Head of caudate nucleus (tissue), 42 donors: Measurements from ENCODE around the gene CTDP1.

Experiments used
- DNase-seq, 42 donors: peaks; one replicate each; pipeline versions ENCODE4 v3.0.0 to v3.0.0-alpha.2; 2020 to 2021; ENCODE audit warnings: mixed read lengths in 7 of 42
- intact Hi-C: fragments of 100-400 bp; cut with DNase I; formaldehyde crosslinking; loops from one replicate; pipeline ENCODE4 v1.15.0; 2022

The CTDP1 gene

DNA sequence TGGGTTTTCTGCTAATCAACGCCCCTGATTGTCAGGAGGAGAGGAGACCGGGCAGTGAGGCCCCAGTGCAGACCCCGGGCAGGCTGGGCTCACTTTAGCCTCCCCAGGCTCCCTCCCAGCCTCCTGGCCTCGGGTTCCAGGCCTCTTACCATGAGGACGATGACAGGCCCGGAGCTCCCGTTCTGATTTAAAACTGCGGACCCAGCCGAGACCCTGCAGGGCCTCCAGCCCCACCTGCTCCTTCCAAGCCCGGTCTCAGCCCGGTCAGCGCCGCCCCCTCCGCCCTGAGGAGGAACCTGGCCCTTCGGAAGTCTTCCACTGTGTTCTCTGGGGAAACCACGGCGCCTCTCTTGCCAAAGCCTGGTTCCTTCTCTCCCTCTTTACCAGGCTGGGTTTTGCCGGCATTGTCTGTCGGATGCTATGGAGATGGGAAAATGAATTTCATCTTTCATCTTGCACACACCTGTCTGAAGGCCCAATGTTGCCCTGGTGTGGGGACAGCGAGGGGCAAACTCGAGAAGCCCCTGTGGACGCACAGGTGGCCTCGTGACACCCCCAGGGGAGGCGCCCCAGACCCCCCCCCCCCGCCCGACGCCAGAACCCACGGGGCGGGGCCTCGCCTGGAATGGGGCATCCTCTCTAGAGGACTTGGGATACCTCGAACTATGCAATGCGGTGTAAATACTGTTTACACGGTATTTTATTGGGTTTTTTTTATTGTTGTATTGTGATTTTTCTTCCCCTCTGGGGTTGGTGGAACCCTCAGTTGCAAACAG lies 37.7 kb upstream of the CTDP1 start:
- DNase-seq, result peak in 1 of 42 donors; percentile 16
- intact Hi-C loops, result no loop called here

DNA sequence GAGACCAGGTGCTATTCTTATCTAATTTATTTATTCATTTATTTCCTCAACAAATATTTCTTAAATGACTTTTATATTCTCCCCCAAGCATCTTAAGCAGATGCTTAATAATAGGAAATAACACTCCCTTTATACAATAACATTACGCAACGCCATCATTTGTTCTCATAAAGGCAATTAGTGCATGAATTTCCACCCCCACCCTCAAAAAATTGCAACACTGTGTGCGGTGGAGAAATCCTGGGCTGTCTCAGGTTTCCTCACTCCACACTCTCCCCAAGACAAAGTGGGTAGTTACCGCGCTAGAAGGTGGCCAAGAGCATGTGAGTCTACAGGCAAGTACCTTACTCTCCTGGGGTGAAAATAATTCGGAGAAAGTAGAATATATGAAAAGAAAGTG lies 37.0 kb upstream of the CTDP1 start:
- intact Hi-C loops, result no loop called here
- DNase-seq, result peak in 1 of 42 donors; percentile 31

DNA sequence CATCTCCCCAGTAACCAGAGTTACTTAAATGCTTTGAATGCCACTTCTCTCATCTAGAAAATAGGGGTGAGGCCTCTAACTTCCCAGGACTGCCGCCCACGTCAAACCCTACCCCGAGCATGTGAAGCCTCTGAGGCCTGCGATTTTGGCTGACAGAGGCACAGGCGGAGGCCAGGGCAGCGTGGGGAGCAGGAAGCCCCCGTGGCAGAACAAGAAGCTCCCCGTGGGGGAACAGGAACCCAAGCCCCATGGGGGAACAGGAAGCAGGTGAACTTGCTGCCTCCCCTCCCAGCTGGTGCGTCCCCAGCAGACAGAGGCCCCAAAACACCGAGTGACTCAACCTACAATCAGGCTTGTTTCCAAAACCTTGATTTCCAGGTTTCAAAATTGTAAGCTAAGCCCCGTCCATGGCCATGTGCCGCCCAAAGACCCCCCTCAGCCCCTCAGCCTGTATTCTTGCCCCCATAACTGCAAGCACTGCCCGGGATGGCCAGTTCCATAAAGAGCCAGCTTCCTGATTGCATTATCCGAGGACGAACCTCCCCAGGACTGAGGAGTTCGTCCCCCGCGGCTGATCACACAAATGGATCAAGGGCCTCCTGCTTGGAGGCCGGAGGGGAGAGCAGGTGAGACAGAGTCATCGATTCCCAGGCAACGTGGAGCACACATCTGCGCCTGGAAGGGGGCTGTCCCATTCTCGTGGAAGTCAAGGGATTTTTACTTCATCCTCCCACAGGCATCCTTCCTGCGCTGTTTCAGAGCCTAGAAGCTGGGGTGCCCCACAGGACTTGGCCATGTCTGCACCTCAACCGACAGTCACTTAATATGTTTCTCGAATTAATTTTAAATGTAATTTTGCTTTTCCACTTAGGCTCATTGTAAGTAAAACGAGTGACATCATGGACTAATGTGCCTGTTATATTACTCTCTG lies 36.3 kb upstream of the CTDP1 start:
- intact Hi-C loops, result no loop called here
- DNase-seq, result peak in 2 of 42 donors; percentile 15 to 31

DNA sequence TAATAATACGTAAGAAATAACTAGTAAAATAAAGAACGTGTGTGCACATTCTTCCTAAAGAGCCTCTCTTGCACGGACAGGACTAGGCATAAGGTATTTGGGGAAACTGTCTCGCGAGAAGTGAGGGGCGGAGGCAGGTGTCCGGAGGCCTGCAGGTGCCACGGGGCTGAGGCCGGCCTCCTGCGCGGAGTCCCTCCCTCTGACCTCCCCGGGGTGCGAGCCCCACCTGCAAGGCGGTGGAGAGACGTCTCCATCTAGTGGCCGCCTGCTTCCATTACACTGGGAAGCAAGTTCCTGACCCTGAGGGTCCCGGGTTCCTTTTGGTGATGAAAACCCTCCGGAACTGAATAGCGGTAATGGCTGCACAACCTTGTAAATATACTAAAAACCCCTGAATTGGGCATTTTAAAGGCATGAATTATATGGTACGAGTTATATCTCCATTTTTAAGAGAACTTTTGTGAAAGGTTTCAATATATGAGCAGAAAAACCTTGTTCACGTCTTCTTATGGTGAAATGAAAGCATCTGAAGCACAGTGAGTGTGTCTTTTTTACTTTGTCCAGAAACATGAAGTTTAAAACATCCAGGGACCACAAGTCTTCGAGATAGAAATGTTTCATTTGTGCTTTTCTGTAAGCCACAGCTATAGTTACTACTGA lies 35.5 kb upstream of the CTDP1 start:
- DNase-seq, result peak; percentile 41 to 88 (median 73)
- intact Hi-C loops, result loop anchor here (2.0 kb wide), 1 partner anchor 263 kb away; no protein-coding TSS in a partner anchor

DNA sequence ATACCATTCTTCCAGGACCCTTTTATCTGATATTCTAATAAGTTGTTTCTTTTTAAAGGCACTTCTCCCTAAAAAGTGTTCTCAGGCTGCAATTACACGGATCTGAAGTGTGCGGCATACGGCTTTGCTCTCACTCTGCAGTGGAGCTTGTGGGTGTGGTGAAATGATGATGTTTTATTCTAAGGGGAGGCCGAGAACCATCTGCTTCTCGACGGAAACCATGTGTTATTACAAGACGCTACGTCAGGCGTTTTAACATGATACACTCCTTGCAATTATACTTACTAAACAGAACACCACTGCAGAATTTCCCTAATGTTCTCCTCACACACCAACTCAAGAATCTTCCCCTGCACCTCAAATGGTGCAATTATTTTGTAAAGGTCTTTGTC lies 34.9 kb upstream of the CTDP1 start:
- no peak for DNase-seq
- intact Hi-C loops, result loop anchor here (2.0 kb wide), 1 partner anchor 264 kb away; no protein-coding TSS in a partner anchor

DNA sequence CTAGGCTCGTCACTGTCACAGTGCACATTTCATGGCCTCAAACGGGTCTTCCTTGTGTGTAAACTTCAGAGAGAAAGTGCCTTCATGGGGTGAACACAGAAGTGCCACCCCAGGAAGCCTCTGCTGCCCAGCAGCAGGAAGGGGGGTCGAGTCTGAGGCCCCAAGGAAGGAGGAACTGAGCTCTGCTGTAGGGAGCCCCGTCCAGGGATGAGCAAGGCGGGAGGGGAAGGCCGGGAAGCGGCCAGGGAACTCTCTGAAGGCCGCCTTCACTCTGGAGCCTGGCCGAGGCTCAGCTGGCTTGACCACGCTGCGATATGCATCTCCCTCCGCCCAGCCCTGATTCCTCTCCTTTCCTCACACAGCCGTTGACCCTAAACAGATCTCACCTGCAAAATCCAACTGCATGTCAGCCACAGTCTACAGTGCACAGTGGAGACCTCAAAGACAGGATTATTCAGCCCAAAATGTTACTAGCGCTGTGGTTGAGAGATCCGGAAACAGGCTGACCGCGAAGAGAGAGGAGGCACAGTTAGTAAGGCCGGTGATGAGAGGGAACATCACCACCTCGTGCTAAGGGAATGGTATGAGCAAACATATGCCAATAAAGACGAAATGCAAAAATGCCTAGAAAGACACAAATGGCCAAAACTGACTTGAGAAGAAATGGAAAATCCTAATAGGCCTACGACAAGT lies 34.2 kb upstream of the CTDP1 start:
- intact Hi-C loops, result loop anchor here (2.0 kb wide), 1 partner anchor 265 kb away; no protein-coding TSS in a partner anchor
- no peak for DNase-seq

DNA sequence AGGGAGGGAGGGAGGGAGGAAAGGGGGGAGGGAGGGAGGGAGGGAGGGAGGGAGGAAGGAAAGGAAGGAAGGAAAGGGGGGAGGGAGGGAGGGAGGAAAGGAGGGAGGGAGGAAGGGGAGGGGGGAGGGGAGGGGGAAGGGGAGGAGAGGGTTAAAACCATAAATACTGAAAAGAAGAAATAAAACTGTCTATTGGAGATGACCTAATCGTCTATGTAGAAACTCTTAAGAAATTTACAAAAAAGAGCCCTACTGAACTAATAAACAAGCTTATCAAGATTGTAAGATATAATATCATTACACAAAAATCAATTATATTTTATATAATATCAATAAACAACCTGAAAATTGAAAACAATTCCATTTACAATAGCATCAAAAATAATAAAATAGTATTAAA lies 32.3 kb upstream of the CTDP1 start:
- no peak for DNase-seq
- intact Hi-C loops, result no loop called here

DNA sequence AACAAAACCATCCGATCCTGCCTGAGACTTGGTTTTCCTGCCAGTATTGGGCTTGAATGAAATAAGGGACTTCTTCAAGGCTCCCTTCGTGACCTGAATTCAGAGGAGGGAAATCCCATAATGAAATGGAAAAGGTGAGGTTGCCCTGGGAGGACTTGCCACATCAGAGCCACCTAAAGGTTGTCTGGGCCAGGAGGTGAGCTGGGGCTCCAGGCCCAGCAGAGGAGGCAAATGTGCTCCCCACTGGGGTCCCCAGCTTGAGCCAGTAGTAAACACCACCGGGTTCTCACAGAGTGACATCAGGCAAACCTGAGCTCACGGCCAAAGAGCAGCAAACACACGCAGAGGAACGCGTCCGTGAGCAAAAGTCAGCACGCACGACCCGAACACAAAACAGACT lies 28.6 kb upstream of the CTDP1 start:
- intact Hi-C loops, result no loop called here
- no peak for DNase-seq

DNA sequence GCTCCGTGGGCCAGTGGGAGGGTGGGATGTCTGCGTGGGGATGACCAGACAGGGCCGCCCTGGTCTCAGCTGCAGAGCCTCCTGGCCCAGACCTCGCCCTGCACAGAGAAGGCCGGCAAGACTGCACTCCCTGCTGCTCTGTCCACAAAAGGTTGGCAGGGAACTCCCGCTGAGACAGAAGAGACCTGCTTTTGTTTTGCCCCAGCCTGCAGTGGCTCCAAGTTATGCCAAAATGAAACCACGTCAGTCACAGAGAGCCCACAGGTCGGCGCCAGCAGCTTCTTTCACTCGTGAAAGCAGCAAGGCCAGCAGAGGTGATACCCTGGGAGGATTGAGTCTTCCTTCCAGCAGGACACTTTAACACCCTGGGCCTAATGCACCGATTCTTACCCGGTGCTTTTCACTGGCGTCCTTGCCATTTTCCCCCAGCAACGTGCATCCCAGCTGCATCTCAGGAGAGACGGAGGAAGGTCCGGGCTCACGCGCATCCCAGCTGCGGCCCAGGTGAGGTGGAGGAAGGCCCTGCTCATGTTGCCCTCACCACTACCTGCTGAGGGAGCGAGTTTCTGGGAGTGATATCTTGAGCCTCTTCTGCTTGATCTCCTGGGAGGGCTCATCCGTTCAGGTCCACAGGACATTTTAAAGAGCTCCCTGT lies 22.1 kb upstream of the CTDP1 start:
- no peak for DNase-seq
- intact Hi-C loops, result no loop called here

DNA sequence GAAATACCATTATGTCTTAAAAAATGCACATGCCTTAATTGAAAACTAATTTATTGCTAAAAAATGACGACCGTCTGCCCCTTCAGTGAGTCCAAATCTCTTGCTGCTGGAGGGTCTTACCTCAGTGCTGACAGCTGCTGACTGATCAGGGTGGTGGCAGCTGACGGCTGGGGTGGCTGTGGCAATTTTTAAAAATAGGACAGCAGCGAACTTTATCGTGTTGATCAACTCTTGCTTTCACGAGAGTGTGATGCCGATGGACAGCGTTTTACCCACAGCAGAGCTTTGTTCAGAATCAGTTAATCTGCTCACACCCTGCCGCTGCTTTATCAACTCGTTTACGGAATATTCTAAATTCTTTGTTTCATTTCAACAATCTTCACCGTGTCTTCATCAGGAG lies 21.2 kb upstream of the CTDP1 start:
- intact Hi-C loops, result no loop called here
- DNase-seq, result peak in 1 of 42 donors; percentile 28

DNA sequence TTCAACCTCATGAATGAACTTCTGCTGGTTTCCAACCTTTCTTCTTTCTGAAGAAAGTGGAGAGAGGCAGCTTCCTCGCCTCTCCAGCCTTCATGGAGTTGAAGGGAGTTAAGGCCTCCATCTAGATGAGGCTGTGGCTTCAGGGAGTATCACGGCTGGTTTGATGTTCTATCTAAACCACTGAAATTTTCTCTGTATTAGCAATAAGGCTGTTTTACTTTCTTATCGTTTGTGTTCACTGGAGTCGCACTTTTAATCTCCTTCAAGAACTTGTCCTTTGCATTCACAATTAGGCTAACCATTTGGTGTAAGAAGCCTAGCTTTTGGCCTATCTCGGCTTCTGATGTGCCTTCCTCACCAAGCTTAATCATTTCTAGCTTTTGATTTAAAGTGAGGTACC lies 19.9 kb upstream of the CTDP1 start:
- intact Hi-C loops, result no loop called here

DNA sequence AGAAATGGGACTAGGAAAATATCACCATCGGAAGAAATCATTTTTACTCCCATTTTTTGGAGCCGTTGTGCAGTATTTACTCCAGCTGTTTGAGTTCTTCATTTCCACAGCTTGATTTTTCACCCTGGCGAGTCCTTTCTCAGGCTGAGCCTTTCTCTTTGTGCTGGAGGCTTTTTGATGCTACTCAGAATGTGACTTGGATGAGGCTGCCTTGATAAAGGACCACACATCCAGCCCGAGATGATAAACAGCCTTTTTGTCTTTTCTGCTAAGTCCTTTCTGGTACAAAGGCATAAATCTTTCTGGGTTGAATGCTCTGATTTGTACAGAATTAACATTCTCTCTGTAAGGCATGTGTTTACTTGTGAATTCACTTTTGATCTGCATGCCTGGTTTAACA lies 17.6 kb upstream of the CTDP1 start:
- DNase-seq, result peak in 1 of 42 donors; percentile 38
- intact Hi-C loops, result no loop called here

More for the DNA sequence above, 19.9 kb upstream of the CTDP1 start:
- no peak for DNase-seq

DNA sequence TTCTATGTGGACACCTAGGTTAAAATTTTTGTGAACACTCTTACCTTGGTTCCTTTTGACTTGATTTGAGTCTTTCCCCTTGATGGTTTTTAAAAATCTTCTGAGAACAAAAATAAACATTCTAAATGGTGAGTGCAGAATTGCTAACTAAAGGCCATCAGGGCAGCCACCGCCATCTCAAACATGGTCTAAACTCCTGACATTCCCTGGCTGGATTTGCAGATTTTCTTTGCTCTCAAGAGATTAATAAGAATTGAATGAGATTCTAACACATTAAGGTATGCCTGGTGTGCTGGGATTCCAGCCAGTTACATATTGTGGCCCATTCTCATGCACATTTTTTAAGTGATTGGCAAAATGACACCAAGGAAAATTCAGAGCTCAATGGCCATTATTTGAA lies 17.2 kb upstream of the CTDP1 start:
- intact Hi-C loops, result no loop called here
- no peak for DNase-seq

DNA sequence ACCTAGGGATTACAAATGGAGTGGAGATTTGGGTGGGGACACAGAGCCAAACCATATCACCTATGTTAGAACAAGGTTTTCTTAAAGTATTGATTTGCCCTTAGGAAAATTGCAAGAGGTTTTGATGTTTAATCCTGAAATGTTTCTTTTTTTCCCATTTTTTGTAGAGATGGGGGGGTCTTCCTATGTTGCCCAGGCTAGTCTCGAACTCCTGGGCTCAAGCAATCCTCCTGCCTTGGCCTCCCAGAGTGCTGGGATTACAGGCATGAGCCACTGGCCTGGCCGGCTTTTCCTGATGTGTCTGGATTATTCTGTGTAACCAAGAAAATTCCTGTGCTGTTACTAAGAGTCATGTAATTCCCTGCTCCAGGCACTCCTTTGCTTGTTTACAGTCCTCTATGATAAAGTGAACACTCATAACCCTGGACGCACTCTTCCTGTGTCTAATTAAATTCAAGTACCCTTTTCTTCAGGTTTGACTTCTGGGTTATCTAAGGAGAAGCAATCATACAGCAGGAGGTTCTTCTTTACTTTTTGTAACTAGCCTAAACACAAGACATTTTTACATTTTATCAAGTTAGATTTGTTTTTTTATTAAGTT lies 15.0 kb upstream of the CTDP1 start:
- no peak for DNase-seq
- intact Hi-C loops, result no loop called here

DNA sequence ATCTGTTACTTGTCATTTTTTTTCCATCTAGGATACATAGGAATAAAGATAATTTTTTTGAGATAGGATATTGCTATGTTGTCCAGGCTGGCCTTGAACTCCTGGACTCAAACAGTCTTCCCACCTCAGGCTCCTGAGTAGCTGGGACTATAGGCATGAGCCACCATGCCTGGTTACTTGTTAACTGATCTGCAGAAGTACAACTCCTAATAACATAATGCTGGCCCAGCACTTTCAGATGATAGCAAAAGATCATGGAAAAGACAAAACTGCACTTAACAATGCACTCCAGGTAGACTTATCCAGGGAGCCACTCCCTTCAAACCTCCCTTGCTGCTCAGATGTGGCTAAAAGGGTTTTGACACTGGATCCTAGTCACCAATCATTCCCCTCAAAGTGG lies 11.4 kb upstream of the CTDP1 start:
- intact Hi-C loops, result no loop called here
- DNase-seq, result no peak

DNA sequence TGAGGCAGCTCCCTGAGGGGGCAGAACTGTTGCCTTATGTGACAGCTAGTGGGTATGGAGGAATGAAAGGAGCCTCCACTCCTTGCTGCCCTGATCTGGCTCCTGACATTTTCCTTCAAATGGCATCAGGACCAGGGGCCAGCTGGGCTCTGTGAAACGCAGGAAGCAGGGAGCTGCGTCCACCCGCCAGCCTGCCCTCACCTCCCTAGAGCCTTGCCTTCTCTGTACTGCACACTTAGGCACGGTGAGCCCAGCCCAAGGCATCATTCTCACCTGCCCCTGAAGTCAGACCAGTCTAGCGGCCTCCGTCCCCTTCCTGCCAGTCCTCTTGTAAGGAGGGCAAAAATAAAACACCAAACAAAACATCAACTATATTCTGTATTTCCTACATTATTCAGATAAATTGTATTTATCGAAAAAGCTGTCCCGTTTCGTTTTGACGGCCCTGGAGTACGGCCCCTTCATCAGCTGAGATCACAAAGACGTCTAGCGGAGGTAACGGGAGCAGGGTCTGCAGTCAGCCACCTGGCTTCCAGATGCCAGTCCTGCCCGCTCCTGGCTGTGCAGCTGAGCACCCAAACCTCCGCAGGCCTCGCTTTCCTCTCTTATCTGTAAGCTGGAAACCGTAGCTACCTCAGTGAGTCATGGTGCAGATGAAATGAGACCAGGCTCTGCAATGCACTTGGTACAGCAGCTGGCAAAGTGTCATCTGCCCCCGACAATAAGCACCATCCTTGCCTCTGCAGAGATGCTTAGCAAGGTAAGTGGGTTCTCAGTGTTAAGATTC lies 6.9 kb upstream of the CTDP1 start:
- peak in 4 of 42 donors; percentile 25 to 53 (median 30) for DNase-seq
- intact Hi-C loops, result no loop called here

DNA sequence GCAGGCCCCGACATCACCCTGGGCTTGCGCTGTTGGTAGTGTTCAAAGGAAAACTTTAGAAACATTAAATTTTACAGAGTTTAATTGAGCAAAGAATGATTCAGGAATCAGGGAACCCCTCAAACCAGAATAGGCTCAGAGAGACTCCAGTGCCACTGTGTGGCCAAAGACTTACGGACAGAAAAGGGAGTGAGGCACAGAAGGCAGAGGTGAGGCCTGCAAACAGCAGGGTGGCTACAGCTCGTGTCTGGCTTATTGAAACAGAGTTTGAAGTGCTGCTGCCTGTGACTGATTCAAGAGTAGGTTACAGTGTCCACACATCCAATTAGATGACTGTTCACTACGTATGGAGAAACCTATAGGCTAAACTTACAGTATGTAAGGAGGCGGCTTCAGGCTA lies 2.4 kb upstream of the CTDP1 start:
- DNase-seq, result no peak
- intact Hi-C loops, result loop anchor here (5.0 kb wide), 1 partner anchor 355 kb away; the partner anchor contains the start of gene RBFA
